Mucosa of stomach (tissue), 1 donor: ENCODE results near the gene SNCB.

Experiments used
- H3K27me3 ChIP-seq: one replicate; pipeline ENCODE4 v1.7.0; 2013; ENCODE audit warnings: mild to moderate bottlenecking, low read length; ENCODE audit not compliant: control insufficient read depth, insufficient read depth
- H3K36me3 ChIP-seq: one replicate; pipeline ENCODE4 v1.7.0; 2013; ENCODE audit warnings: low read length; ENCODE audit not compliant: control insufficient read depth, insufficient read depth
- H3K4me1 ChIP-seq: one replicate; pipeline ENCODE4 v1.7.0; 2013; ENCODE audit warnings: mild to moderate bottlenecking, low read length; ENCODE audit not compliant: control insufficient read depth, insufficient read depth
- H3K4me3 ChIP-seq: one replicate; pipeline ENCODE4 v1.7.0; 2013; ENCODE audit warnings: low read length
- H3K9ac ChIP-seq: one replicate; pipeline ENCODE4 v1.7.0; 2013; ENCODE audit warnings: mild to moderate bottlenecking, low read length, moderate library complexity
- H3K9me3 ChIP-seq: one replicate; pipeline ENCODE4 v1.7.0; 2013; ENCODE audit warnings: mild to moderate bottlenecking, low read length, moderate library complexity; ENCODE audit not compliant: control insufficient read depth
- donor health status: Pancreatic carcinoma.

Gene SNCB

DNA sequence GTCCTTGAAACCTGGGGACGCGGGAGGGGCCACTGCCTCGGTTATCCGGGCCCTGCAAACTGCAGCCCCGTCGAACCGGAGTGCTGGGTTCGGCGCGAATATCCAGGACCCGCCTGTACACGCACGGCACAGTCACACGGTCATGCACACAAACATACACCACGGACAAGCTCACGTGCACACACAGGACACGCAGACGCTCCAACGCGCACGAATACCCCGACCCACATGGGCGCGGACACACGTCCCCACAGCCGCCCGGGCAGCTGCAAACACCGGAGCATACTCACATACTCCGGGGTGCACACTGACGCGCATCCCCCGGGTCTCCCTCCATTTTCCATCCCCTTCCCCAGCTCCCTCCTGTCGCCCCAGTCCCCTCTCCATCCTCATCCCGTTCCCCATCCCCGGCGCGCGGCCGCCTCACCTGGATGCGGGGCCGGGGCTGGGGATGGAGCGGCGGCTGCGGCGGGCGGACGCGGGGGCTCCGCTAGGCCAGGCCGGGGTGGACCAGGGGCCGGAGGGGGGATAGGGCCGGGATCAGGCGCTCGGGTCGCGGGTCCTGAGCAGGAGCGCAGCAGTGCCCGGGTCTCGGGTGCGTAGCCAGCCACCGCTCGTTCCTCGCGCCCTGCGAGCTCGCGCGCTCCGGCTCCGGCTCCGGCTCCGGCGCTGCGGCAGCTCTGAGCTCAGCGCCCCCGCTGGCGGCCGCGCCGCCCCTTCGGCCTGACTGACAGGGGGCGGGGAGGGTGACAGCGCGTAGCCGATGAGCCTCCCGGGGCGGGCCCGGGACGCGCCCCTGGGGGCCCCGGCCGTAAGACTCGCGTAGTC lies at the start of gene SNCB, which contains the start of gene EIF4E1B:
Gene SNCB, minus strand, starts transcription at position 682 of the 828 bp plus-strand sequence. CDS start 880 bp downstream, outside the sequence.
Gene EIF4E1B, plus strand, starts transcription at position 823 of the 828 bp plus-strand sequence. CDS start 12,113 bp downstream, outside the sequence.
- no peaks in the 10 kb centered on the region for H3K9me3 ChIP-seq
- no peaks in the 10 kb centered on the region for H3K36me3 ChIP-seq
- H3K27me3 ChIP-seq = peaks cover 88% of the 10 kb centered on the region
- H3K4me1 ChIP-seq = peaks cover 21% of the 10 kb centered on the region
- H3K9ac ChIP-seq = no peak within 1 kb of the TSS
- no peak within 1 kb of the TSS for H3K4me3 ChIP-seq

DNA sequence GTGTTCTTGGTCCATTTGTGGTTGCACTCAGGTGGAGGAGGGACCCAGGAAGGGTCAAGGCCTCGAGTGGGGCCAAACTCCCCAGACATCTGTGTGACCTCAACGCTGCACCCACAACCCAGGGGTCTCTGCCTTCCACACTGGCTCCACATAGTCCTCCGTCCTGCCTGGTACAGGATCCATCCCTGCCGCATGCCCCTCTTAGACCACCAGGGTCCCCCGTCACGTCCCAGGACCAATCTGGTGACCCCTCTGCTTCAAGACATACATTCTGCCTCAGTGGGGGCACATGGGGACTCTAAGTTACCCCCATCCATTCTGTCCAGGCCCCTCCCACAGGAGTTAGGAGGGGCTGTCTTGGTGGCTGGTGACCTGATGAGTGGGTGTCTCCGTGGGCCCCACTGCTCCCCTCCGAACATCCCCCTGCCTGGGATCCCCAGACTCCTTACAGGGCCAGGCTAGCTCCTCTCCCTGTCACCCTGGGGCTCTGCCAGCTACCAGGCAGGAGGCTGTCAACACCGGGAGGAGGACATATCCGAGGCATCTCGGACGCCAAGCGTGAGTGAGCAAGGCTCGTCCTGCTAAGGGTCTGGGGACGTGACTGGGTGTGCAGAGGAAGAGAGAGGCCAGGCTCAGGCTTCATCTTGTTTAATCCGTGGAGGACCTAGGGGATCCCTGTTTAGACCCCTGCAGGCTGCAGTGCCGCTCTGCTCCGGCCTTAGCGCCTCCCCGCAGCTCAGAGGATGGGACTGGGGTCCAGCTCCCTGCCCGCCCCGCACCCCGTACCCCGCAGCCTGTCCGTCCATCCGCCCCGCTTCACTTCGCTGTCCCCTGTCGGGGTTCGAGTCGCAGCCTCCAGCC lies 49.3 kb upstream of the SNCB start:
- Histone ChIP-seq H3K36me3 (no peaks in the 10 kb centered on the region), H3K4me3 (no peak overlapping the region), H3K4me1 (no peaks in the 10 kb centered on the region), H3K9me3 (no peaks in the 10 kb centered on the region), H3K27me3 (peaks cover 51% of the 10 kb centered on the region), H3K9ac (no peak overlapping the region)

DNA sequence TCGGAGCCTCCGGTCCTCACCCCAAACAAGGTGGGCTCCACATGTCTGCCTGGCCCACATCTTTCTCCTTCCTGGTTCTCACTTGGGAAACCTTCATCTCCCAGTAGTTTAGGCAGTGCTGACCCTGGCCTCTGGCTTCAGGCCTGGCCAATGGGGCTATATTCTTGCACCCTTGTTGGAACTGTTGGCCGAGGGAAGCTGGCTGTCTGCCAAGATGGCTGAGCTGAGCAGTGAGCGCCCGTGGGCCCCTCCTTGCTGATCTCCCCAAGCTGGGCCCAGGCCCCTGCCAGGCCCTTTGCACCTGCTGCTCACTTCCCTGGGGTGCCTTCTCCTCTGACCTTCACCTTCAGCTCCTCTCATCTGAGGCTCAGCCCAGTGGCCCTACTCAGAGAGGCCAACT lies 48.2 kb upstream of the SNCB start:
- no peak overlapping the region for H3K4me3 ChIP-seq
- H3K36me3 ChIP-seq = no peaks in the 10 kb centered on the region

DNA sequence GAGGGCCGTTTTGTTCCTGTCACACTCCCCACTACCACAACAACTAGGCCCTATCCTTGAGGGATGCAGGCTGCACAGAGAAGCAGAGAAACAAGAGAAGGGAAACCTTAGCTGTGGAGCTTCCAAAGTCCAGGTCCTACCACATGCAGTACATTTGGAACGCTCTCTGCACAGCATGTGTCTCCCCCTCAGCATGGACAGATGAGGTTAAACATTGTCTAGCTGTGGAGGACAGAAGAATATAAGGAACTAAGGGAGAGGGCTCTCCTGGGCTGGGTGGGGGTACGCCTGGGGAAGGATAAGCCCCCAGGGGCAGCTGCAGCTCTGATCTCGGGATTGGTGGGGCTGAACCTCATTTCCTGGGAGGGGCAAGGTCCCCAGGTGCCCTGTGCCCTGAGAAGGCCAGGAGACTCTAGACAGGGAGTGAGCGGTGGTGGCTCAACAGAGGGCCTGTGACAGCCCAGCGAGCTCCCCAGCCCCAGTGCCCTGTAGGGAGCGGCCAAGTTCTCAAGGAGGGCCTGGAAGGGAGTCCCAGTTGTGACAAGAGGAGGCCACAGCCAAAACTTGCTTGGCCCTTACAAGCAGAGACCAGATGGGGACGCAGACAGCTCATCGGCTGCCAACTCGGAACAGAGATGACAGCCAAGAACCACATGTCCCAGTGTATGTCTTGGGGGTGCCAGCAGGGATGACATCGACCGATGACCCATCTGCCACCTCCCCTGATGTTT lies 47.0 kb upstream of the SNCB start:
- Histone ChIP-seq H3K9me3 (no peaks in the 10 kb centered on the region), H3K27me3 (peaks cover 39% of the 10 kb centered on the region)

More for the DNA sequence above, 48.2 kb upstream of the SNCB start:
- Histone ChIP-seq H3K9me3 (no peaks in the 10 kb centered on the region), H3K4me1 (no peaks in the 10 kb centered on the region), H3K27me3 (peaks cover 48% of the 10 kb centered on the region), H3K9ac (no peak overlapping the region)

DNA sequence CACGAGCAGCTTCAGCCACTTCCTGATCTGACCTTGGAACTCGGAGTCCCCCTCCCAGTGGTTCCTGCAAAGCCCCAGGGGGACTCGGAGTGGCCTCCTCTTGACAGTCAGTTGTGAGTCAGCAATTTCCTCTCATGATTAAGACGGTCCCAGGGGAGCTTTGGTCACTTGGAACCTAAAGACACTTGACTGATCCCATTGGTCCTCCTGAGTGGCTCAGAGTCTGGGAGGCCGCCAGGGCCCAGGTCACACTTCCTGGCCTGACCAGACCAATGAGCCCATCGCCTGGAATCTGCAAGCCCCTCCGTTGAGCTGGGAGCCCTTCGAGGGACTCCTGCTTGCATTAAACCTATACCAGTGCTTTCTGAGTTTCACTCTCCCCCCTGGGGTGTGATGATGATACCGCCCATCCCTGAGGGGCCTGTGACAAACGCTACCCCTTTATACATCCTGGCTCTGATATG lies 46.1 kb upstream of the SNCB start:
- Histone ChIP-seq H3K9me3 (no peaks in the 10 kb centered on the region), H3K4me1 (no peaks in the 10 kb centered on the region), H3K36me3 (no peaks in the 10 kb centered on the region), H3K27me3 (peaks cover 35% of the 10 kb centered on the region), H3K4me3 (no peak overlapping the region), H3K9ac (no peak overlapping the region)

More for the DNA sequence above, 47.0 kb upstream of the SNCB start:
- H3K9ac ChIP-seq = no peak overlapping the region
- H3K4me3 ChIP-seq = no peak overlapping the region
- no peaks in the 10 kb centered on the region for H3K36me3 ChIP-seq
- H3K4me1 ChIP-seq = no peaks in the 10 kb centered on the region

DNA sequence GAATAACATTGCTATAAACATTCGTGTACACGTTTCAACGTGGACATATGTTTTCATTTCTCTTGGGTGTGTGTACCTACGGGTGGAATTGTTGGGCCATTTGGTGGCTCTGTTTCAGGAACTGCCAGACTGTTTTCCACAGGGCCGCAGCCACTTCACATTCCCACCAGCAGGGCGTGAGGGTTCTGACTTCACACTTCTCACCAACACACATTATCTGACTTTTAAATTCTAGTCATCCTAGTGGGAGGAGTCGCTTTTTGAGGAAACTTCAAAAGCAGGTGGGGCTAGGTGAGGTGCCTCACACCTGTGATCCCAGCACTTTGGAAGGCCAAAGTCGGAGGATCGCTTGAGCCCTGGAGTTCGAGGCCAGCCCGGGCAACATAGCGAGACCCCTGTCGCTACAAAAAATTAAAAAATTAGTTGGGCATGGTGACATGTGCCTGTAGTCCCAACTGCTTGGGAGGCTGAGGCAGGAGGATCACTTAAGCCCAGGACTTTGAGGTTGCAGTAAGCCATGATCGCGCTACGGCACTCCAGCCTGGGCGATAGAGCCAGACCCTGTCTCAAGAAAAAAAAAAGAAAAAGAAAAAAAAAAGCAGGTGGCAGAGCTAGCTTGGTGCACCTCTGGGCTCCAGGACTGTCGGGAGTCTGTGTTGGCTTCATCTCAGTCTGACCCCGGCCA lies 45.5 kb upstream of the SNCB start:
- Histone ChIP-seq H3K9ac (no peak overlapping the region), H3K4me3 (no peak overlapping the region), H3K27me3 (peaks cover 33% of the 10 kb centered on the region), H3K4me1 (no peaks in the 10 kb centered on the region), H3K36me3 (no peaks in the 10 kb centered on the region), H3K9me3 (no peaks in the 10 kb centered on the region)

DNA sequence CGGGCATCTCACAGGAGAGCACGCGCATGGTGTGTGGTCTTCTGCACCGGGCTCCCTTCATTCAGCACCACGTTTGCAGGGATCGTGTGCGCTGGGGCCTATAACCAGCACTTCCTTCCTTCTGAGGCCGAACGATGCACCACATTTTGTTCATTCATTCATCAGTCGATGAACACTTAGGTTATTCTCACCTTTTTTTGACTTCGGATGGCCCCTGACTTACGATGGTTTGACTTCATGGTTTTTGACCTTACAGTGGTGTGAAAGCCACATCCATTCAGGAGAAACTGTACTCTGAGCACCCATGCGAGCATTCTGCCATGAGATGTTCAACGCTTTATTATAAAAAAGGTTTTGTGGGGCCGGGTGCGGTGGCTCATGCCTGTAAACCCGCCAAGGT lies 44.5 kb upstream of the SNCB start:
- no peaks in the 10 kb centered on the region for H3K4me1 ChIP-seq
- H3K27me3 ChIP-seq = peaks cover 31% of the 10 kb centered on the region
- no peak overlapping the region for H3K4me3 ChIP-seq
- no peak overlapping the region for H3K9ac ChIP-seq
- H3K9me3 ChIP-seq = no peaks in the 10 kb centered on the region
- H3K36me3 ChIP-seq = no peaks in the 10 kb centered on the region

DNA sequence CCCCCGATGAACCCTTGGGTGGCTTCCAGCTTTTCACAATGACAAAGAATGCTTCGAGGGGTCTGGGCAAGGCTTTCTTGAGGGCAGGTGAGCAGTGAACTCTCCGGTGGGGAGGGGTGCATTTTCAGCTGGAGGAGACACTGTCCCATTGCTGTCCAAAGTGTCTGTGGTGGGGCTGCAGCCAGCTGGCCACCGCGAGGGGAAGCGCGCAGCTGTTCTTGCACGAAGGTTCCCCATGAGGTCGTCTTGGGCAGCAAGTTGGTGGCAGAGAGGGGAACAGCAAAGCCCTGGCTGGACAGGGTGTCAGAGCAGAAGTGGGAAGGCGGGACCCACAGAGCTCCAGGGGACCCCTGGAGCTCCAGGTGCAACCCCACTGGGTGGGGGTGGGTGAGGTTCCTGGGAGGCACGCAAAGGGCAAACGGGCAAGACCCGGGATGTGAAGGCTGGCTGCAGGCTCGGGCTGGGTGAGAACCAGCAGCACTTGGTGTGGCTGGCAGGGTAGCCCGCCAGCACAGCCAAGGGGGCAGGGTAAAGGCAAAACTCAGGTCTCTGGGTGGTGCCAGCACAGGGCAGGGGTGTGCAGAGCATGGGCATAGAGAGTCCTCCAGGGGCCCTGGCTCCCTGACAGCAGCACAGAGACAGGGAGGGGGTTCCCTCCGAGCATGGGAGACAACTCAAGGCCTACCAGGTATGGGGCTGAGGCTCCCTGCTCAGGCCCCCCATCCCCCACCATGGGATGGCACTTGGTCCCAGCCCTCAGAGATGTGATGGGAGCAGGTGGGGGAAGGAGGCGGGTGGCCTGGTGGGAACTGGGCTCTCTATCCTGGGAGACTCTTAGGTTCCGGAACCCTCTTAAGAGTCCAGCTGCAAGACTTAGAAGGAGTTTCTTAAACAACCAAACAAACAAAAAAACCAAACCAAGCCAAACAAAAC lies 43.6 kb upstream of the SNCB start:
- no peak overlapping the region for H3K9ac ChIP-seq

DNA sequence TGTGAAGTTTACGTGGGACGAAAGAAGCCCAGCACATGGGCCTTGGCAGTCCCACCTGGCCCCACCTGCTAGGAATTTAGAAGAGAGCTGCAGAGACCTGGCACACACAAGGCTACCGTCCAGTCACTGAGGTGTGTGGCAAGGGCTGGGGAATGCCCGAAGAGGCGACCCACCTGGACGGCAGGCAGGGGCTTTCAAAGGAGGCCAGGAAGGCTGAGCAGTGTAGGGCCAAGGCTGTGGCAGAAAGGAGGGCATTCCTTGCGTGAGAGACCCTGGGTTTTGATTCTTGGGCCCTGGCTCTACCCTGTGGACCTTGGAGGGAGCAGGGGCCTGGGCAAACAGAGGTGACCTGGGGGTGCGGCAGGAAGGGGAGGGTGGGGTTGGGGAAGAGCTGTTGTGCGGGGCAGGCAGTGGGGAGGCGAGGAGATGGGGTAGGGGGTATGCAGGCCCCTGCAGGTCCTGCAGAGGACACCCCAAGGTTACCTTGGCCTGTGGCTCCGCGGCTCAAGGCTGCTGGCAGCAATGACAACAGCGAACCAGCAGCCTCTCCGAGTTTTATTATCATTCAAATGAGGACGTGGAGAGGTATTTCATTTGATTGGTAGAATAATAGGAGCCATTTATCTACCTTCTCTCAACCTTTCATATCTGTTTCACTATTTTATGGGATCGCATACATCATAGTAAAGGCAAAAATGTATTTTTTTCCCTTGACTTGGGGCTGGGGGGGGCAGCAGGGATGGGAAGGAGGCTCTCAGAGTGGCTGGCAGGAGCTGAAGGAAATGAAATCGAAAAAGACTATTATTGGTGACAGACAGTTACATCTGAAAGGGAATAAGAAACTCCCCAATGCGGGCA lies 41.8 kb upstream of the SNCB start:
- Histone ChIP-seq H3K36me3 (no peaks in the 10 kb centered on the region), H3K9me3 (no peaks in the 10 kb centered on the region), H3K4me1 (no peaks in the 10 kb centered on the region), H3K27me3 (peaks cover 32% of the 10 kb centered on the region), H3K4me3 (no peak overlapping the region), H3K9ac (no peak overlapping the region)

More for the DNA sequence above, 43.6 kb upstream of the SNCB start:
- Histone ChIP-seq H3K4me3 (no peak overlapping the region), H3K9me3 (no peaks in the 10 kb centered on the region), H3K27me3 (peaks cover 31% of the 10 kb centered on the region), H3K36me3 (no peaks in the 10 kb centered on the region), H3K4me1 (no peaks in the 10 kb centered on the region)

DNA sequence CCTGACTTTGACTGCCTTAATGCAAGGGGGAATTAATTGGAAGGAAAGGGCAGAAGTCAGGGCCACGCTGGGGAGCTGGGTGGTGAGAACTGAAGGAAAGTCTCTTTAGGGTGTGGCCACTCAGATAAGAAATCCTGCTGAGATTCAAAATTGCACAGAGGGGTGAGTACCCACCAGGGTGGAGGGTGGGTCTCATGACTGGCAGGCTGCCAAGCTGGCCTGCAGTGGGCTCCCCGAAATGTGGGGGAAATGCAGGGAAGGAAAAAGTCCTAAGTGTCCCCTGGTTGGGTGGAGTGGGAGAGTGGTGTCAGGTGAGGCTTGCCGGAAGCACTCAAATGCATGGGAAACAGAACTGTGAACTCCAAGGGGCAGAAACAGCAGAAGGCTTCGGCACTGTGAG lies 41.1 kb upstream of the SNCB start:
- Histone ChIP-seq H3K27me3 (peaks cover 28% of the 10 kb centered on the region), H3K4me1 (no peaks in the 10 kb centered on the region)

More for the DNA sequence above, 41.1 kb upstream of the SNCB start:
- H3K9ac ChIP-seq = no peak overlapping the region
- no peaks in the 10 kb centered on the region for H3K9me3 ChIP-seq
- H3K4me3 ChIP-seq = no peak overlapping the region
- no peaks in the 10 kb centered on the region for H3K36me3 ChIP-seq
